H9 (cell line): Measurements from ENCODE around the gene SLC12A5. TPM values are rescaled to one million over a fixed set of nuclear protein-coding genes. Genes with fewer than 3 reads are reported as not detected.

Experiments used
- DNase-seq: peaks from one replicate; pipeline ENCODE4 v3.0.0-alpha.2; 2017
- H2AFZ ChIP-seq: one replicate; pipeline ENCODE4 v1.6.1; 2013; ENCODE audit warnings: mild to moderate bottlenecking, low read length, control low read depth, moderate library complexity
- H2AK5ac ChIP-seq: 2 replicates; pipeline ENCODE4 v1.6.1; 2013; ENCODE audit warnings: low read length, control low read depth, mixed read lengths; ENCODE audit not compliant: insufficient read length
- H2BK120ac ChIP-seq: one replicate; pipeline ENCODE4 v1.6.1; 2013; ENCODE audit warnings: low read depth, mild to moderate bottlenecking, low read length, control low read depth, inconsistent platforms; ENCODE audit not compliant: poor library complexity, severe bottlenecking
- H2BK12ac ChIP-seq: 2 replicates; pipeline ENCODE4 v1.6.1; 2013; ENCODE audit warnings: low read length, control low read depth, mixed read lengths, low read depth; ENCODE audit not compliant: insufficient read length
- H2BK15ac ChIP-seq: 2 replicates; pipeline ENCODE4 v1.6.1; 2013; ENCODE audit warnings: low read depth, low read length, control low read depth
- H2BK20ac ChIP-seq: one replicate; pipeline ENCODE4 v1.6.1; 2013; ENCODE audit warnings: low read depth, mild to moderate bottlenecking, low read length, control low read depth, inconsistent platforms; ENCODE audit not compliant: poor library complexity, severe bottlenecking
- H2BK5ac ChIP-seq: 2 replicates; pipeline ENCODE4 v1.6.1; 2013; ENCODE audit warnings: low read length, control low read depth, mixed read lengths; ENCODE audit not compliant: insufficient read length
- H3K14ac ChIP-seq: 2 replicates; pipeline ENCODE4 v1.6.1; 2013; ENCODE audit warnings: low read length, control low read depth; ENCODE audit not compliant: insufficient read depth
- H3K18ac ChIP-seq: 2 replicates; pipeline ENCODE4 v1.6.1; 2013; ENCODE audit warnings: low read depth, mild to moderate bottlenecking, mixed read lengths, low read length, control low read depth; ENCODE audit not compliant: insufficient read length
- H3K23ac ChIP-seq: 2 replicates; pipeline ENCODE4 v1.6.1; 2013; ENCODE audit warnings: low read length, control low read depth, mixed read lengths, low read depth; ENCODE audit not compliant: insufficient read length
- H3K23me2 ChIP-seq: 2 replicates; pipeline ENCODE4 v1.6.1; 2013; ENCODE audit warnings: low read depth, mild to moderate bottlenecking, mixed read lengths, low read length, control low read depth; ENCODE audit not compliant: insufficient read length, poor library complexity, severe bottlenecking
- H3K27ac ChIP-seq: 2 replicates; pipeline ENCODE4 v1.5.1; 2013; ENCODE audit warnings: low read length, control low read depth, mixed read lengths, low read depth; ENCODE audit not compliant: insufficient read length
- H3K27me3 ChIP-seq: 2 replicates; pipeline ENCODE4 v1.6.1; 2013; ENCODE audit warnings: low read length, control low read depth, inconsistent platforms; ENCODE audit not compliant: insufficient read depth
- H3K4ac ChIP-seq: 2 replicates; pipeline ENCODE4 v1.6.1; 2013; ENCODE audit warnings: low read depth, mild to moderate bottlenecking, control low read depth, inconsistent platforms, low read length, moderate library complexity
- H3K4me1 ChIP-seq: 2 replicates; pipeline ENCODE4 v1.6.1; 2013; ENCODE audit warnings: low read length, control low read depth, inconsistent platforms; ENCODE audit not compliant: insufficient read depth
- H3K4me2 ChIP-seq: 2 replicates; pipeline ENCODE4 v1.6.1; 2013; ENCODE audit warnings: low read length, control low read depth, mixed read lengths; ENCODE audit not compliant: insufficient read length, insufficient read depth
- H3K56ac ChIP-seq: 2 replicates; pipeline ENCODE4 v1.6.1; 2013; ENCODE audit warnings: low read depth, mild to moderate bottlenecking, mixed read lengths, low read length, control low read depth; ENCODE audit not compliant: insufficient read length
- H3K79me1 ChIP-seq: 2 replicates; pipeline ENCODE4 v1.6.1; 2013; ENCODE audit warnings: low read depth, mild to moderate bottlenecking, moderate library complexity, low read length, control low read depth, inconsistent platforms; ENCODE audit not compliant: insufficient read depth, poor library complexity, severe bottlenecking
- H3K79me2 ChIP-seq: 2 replicates; pipeline ENCODE4 v1.6.1; 2013; ENCODE audit warnings: low read length, control low read depth, inconsistent platforms; ENCODE audit not compliant: insufficient read depth
- H3K9ac ChIP-seq: 2 replicates; pipeline ENCODE4 v1.6.1; 2013; ENCODE audit warnings: low read length, control low read depth, mixed read lengths; ENCODE audit not compliant: insufficient read length; ENCODE audit errors: extremely low read depth
- H3K9me3 ChIP-seq: one replicate; pipeline ENCODE4 v1.6.1; 2013; ENCODE audit warnings: low read depth, low read length, inconsistent platforms; ENCODE audit not compliant: control insufficient read depth
- H3T11ph ChIP-seq: one replicate; pipeline ENCODE4 v1.6.1; 2013; ENCODE audit warnings: mild to moderate bottlenecking, low read length, control low read depth, inconsistent platforms
- H4K20me1 ChIP-seq: one replicate; pipeline ENCODE4 v1.6.1; 2013; ENCODE audit not compliant: control insufficient read depth, insufficient read length, insufficient read depth
- H4K5ac ChIP-seq: 2 replicates; pipeline ENCODE4 v1.6.1; 2013; ENCODE audit warnings: low read depth, mild to moderate bottlenecking, mixed read lengths, low read length, control low read depth; ENCODE audit not compliant: insufficient read length
- H4K8ac ChIP-seq: replicated peaks from 2 replicates; pipeline ENCODE4 v1.6.1; 2013; ENCODE audit warnings: low read length, control low read depth, mixed read lengths, low read depth; ENCODE audit not compliant: insufficient read length
- H4K91ac ChIP-seq: 2 replicates; pipeline ENCODE4 v1.6.1; 2013; ENCODE audit warnings: low read depth, mild to moderate bottlenecking, moderate library complexity, mixed read lengths, low read length, control low read depth; ENCODE audit not compliant: insufficient read length
- H3K27ac Mint-ChIP-seq, 3 experiments: 2 replicates in 2 of 3; 3 replicates in 1 of 3; pipeline ENCODE4 v1.8.0; 2020 to 2021; ENCODE audit warnings: mixed read lengths in 3 of 3, mild to moderate bottlenecking in 1 of 3, moderate library complexity in 1 of 3
- H3K27me3 Mint-ChIP-seq: 2 replicates; pipeline ENCODE4 v1.8.0; 2021; ENCODE audit warnings: low read depth, mild to moderate bottlenecking, moderate library complexity, mixed read lengths
- H3K36me3 Mint-ChIP-seq, 3 experiments: 2 replicates in 2 of 3; 3 replicates in 1 of 3; pipeline ENCODE4 v1.8.0; 2020 to 2021; ENCODE audit warnings: low read depth in 3 of 3, mixed read lengths in 3 of 3; ENCODE audit not compliant: insufficient read depth in 1 of 3
- H3K4me1 Mint-ChIP-seq, 2 experiments: 2 replicates each; pipeline ENCODE4 v1.8.0; 2020; ENCODE audit warnings: mixed read lengths in 2 of 2
- H3K4me3 Mint-ChIP-seq, 2 experiments: 2 replicates in 1 of 2; 3 replicates in 1 of 2; pipeline ENCODE4 v1.8.0; 2020 to 2021; ENCODE audit warnings: mild to moderate bottlenecking in 2 of 2, mixed read lengths in 2 of 2, moderate library complexity in 1 of 2
- H3K9me3 Mint-ChIP-seq, 2 experiments: 2 replicates in 1 of 2; 3 replicates in 1 of 2; pipeline ENCODE4 v1.8.0; 2020; ENCODE audit warnings: mild to moderate bottlenecking in 2 of 2, mixed read lengths in 2 of 2, moderate library complexity in 1 of 2
- CTCF ChIP-seq: fragments of 200-600 bp; sonication (generic); conservative IDR thresholded peaks from 3 replicates; pipeline ENCODE4 v1.8.0; 2021; ENCODE audit warnings: antibody characterized with exemption, mild to moderate bottlenecking
- WGBS: extraction: QIAGEN DNeasy Blood & Tissue Kit; methylation state at CpG from one replicate; pipeline ENCODE4 v1.1.7; 2013; ENCODE audit warnings: missing lambda C conversion rate, low lambda C conversion rate, mixed read lengths; ENCODE audit not compliant: insufficient read length; ENCODE audit errors: extremely low coverage; 5-methylcytosine and 5-hydroxymethylcytosine counted together
- total RNA-seq: library from RNA; stranded (reverse); gene quantifications from 2 replicates; pipeline ENCODE4 v1.2.1, GENCODE V29; 2021

Gene SLC12A5
- total RNA-seq, 1 experiment from 2014 or later, result 8.7 TPM

- Mint-ChIP-seq H3K27ac (peak overlapping the region; percentile 1 to 74 (median 45); a peak in 3 of 7 replicates), H3K4me3 (peak overlapping the region in 1 of 2 experiments; percentile 10; a peak in 1 of 5 replicates)
Observed at GRCh38 chr20:46004187-46004586, 24.8 kb upstream of the SLC12A5 start.

More at GRCh38 chr20:46004187-46004586, 24.8 kb upstream of the SLC12A5 start:
- H3T11ph ChIP-seq, result no peak overlapping the region
- no peak for TF ChIP-seq CTCF
- WGBS, result no CpG with 5 or more reads among the region's 4 CpGs
- no peak overlapping the region for H4K5ac ChIP-seq
- Mint-ChIP-seq H3K4me1 (peaks cover 42 to 55% of the 10 kb centered on the region in 2 experiments), H3K9me3 (no peaks in the 10 kb centered on the region), H3K27me3 (peaks cover 1% of the 10 kb centered on the region; the same call in 1 of the 2 replicates), H3K36me3 (no peaks in the 10 kb centered on the region; a peak in 1 of 7 replicates)
- H2BK15ac ChIP-seq, result no peak overlapping the region
- H3K4ac ChIP-seq, result no peak overlapping the region
- H2AK5ac ChIP-seq, result no peak overlapping the region
- H3K79me2 ChIP-seq, result no peaks in the 10 kb centered on the region
- no peak overlapping the region for H3K23ac ChIP-seq
- H2BK120ac ChIP-seq, result no peak overlapping the region
- no peaks in the 10 kb centered on the region for H3K23me2 ChIP-seq
- H4K20me1 ChIP-seq, result no peaks in the 10 kb centered on the region
- peaks cover 7% of the 10 kb centered on the region; the same call in 1 of the 2 replicates for H3K4me1 ChIP-seq
- no peaks in the 10 kb centered on the region for H3K27me3 ChIP-seq
- H2BK5ac ChIP-seq, result no peak overlapping the region
- H3K9ac ChIP-seq, result no peak overlapping the region
- no peak overlapping the region for H3K18ac ChIP-seq
- peak overlapping the region; percentile 29 for H3K27ac ChIP-seq
- no peaks in the 10 kb centered on the region for H3K9me3 ChIP-seq
- H4K91ac ChIP-seq, result no peak overlapping the region
- no peak overlapping the region for H4K8ac ChIP-seq
- H3K56ac ChIP-seq, result no peak overlapping the region
- peak overlapping the region; percentile 10 for H3K4me2 ChIP-seq
- no peak overlapping the region for H3K14ac ChIP-seq
- no peak for DNase-seq
- no peak overlapping the region for H2BK12ac ChIP-seq
- H3K79me1 ChIP-seq, result no peaks in the 10 kb centered on the region
- H2BK20ac ChIP-seq, result no peak overlapping the region
- no peak overlapping the region for H2AFZ ChIP-seq
